Smooth muscle cell (in vitro differentiated cells): ENCODE results near the gene CPLX3. TPM values are rescaled to one million over a fixed set of nuclear protein-coding genes. Genes with fewer than 3 reads are reported as not detected.

ENCODE experiments used
- DNase-seq: peaks from one replicate; lab custom pipeline; 2025; ENCODE audit not compliant: unreplicated experiment; lab: John Stamatoyannopoulos, UW
- H2AFZ ChIP-seq: fragments of 200-600 bp; sonication (generic); 2 replicates; pipeline ENCODE4 v1.6.0; 2016; ENCODE audit warnings: antibody characterized with exemption, low read depth, mild to moderate bottlenecking
- H3F3A ChIP-seq: fragments of 200-600 bp; sonication (generic); 2 replicates; pipeline ENCODE4 v1.6.0; 2017; ENCODE audit warnings: antibody characterized with exemption, low read depth
- H3K27ac ChIP-seq: fragments of 200-600 bp; sonication (generic); 2 replicates; pipeline ENCODE4 v1.5.1; 2016; ENCODE audit warnings: low read depth, mild to moderate bottlenecking
- H3K27me3 ChIP-seq: fragments of 200-600 bp; sonication (generic); 2 replicates; pipeline ENCODE4 v1.6.1; 2016; ENCODE audit warnings: low read depth, mild to moderate bottlenecking
- H3K36me3 ChIP-seq: fragments of 200-600 bp; sonication (generic); 2 replicates; pipeline ENCODE4 v1.5.1; 2016; ENCODE audit warnings: low read depth
- H3K4me1 ChIP-seq: fragments of 200-600 bp; sonication (generic); 2 replicates; pipeline ENCODE4 v1.5.1; 2016; ENCODE audit warnings: low read depth
- H3K4me2 ChIP-seq: fragments of 200-600 bp; sonication (generic); 2 replicates; pipeline ENCODE4 v1.6.0; 2016; ENCODE audit warnings: mild to moderate bottlenecking
- H3K4me3 ChIP-seq: fragments of 200-600 bp; sonication (generic); 2 replicates; pipeline ENCODE4 v1.5.1; 2016; ENCODE audit warnings: mild to moderate bottlenecking
- H3K79me2 ChIP-seq: fragments of 200-600 bp; sonication (generic); 2 replicates; pipeline ENCODE4 v1.6.0; 2016; ENCODE audit warnings: low read depth, mild to moderate bottlenecking
- H3K9ac ChIP-seq: fragments of 200-600 bp; sonication (generic); 2 replicates; pipeline ENCODE4 v1.6.0; 2016; ENCODE audit warnings: low read depth
- H3K9me3 ChIP-seq: fragments of 200-600 bp; sonication (generic); replicated peaks from 2 replicates; pipeline ENCODE4 v1.5.1; 2016; ENCODE audit warnings: low read depth
- H4K20me1 ChIP-seq: fragments of 200-600 bp; sonication (generic); 2 replicates; pipeline ENCODE4 v1.6.0; 2016; ENCODE audit warnings: low read depth
- WGBS: methylation state at CpG from one replicate; pipeline ENCODE4 v1.1.7; 2016; ENCODE audit warnings: low lambda C conversion rate; 5-methylcytosine and 5-hydroxymethylcytosine counted together
- polyA plus RNA-seq: library from polyadenylated mRNA; unstranded; fragments of >200 nt; fragmentation: Nextera tagmentation; extraction: Ambion mirVana; gene quantifications from 2 replicates; pipeline ENCODE4 v1.2.1, GENCODE V29; 2016
- total RNA-seq: library from RNA; depleted of rRNA; stranded (reverse); fragments of >200 nt; gene quantifications from 2 replicates; pipeline ENCODE4 v1.2.3, GENCODE V29; 2014
- TF ChIP-seq, protein P1 (sequence below): fragments of 200-600 bp; sonication (generic); IDR thresholded peaks from 2 replicates; pipeline ENCODE4 v1.5.1; 2017; ENCODE audit warnings: borderline replicate concordance, mild to moderate bottlenecking, antibody characterized with exemption; ENCODE audit not compliant: insufficient read depth, poor library complexity, severe bottlenecking

The CPLX3 gene
- total and polyA plus RNA-seq, 2 experiments from 2014 or later, result 0.22 TPM; not detected in 1

DNA sequence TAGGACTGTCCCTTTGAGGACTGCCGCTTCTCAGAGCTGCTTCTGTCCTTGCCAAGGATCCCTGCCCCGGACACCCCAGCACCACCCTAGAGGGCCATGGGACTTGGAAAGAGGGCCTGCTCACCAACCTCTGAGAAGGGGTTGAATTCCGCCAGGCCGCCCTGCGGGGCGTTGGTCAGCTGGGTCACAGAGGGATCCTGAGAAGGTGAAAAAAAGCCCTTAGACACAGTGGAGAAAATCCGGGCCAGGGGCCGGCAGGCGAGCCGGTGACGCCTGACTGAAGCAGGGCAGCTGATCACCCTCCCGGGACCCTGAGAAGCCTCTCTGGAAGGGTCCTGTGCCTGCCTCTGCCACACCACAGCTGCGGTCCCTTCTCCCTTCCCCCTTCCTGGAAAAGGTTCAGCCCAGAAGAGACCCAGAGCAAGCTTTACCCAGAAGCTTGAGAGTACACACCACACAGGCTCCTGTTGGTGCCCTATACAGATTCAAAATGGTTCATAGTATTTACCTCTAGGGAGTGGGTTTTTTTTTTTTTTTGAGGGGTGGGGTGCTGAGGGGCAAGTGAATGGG is 28.1 kb downstream of the CPLX3 start:
- H3K4me2 ChIP-seq, result no peak overlapping the region
- TF ChIP-seq, protein P1, sequence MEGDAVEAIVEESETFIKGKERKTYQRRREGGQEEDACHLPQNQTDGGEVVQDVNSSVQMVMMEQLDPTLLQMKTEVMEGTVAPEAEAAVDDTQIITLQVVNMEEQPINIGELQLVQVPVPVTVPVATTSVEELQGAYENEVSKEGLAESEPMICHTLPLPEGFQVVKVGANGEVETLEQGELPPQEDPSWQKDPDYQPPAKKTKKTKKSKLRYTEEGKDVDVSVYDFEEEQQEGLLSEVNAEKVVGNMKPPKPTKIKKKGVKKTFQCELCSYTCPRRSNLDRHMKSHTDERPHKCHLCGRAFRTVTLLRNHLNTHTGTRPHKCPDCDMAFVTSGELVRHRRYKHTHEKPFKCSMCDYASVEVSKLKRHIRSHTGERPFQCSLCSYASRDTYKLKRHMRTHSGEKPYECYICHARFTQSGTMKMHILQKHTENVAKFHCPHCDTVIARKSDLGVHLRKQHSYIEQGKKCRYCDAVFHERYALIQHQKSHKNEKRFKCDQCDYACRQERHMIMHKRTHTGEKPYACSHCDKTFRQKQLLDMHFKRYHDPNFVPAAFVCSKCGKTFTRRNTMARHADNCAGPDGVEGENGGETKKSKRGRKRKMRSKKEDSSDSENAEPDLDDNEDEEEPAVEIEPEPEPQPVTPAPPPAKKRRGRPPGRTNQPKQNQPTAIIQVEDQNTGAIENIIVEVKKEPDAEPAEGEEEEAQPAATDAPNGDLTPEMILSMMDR, result no peak
- no peaks in the 10 kb centered on the region for H3F3A ChIP-seq
- H3K27me3 ChIP-seq, result no peaks in the 10 kb centered on the region
- no peaks in the 10 kb centered on the region for H3K4me1 ChIP-seq
- DNase-seq, result no peak
- no peak overlapping the region for H3K27ac ChIP-seq
- H2AFZ ChIP-seq, result no peak overlapping the region
- H4K20me1 ChIP-seq, result peaks cover 53% of the 10 kb centered on the region
- no peaks in the 10 kb centered on the region for H3K9me3 ChIP-seq
- peaks cover 11% of the 10 kb centered on the region for H3K79me2 ChIP-seq
- no peak overlapping the region for H3K4me3 ChIP-seq
- H3K9ac ChIP-seq, result no peak overlapping the region
- 97% methylated on average over 13 of the region's 13 CpGs for WGBS
- no peaks in the 10 kb centered on the region for H3K36me3 ChIP-seq

DNA sequence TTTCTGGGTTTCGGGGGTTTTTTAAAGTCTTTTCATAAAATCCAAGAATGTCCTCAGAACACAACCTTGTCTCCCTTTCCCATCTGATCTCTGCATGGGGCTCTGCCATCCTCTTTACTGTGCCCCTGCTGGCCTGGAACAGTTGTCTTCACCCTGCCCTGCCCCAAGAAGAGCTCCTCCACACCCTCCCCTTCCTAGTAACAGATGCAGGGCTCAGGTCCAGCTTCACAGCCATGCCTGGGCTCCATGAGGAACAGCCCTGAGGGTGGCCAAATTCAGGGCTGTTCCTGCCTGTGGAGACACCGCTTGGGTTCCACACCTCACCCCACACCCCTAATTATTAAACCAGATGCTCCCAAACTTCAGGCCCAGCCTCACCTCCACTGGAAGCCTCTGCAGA is 29.4 kb downstream of the CPLX3 start:
- WGBS, result 95% methylated on average over 2 of the region's 2 CpGs
- Histone ChIP-seq H3K4me1 (no peaks in the 10 kb centered on the region), H3K9ac (no peak overlapping the region), H3K9me3 (no peaks in the 10 kb centered on the region), H3K36me3 (no peaks in the 10 kb centered on the region), H3K27me3 (no peaks in the 10 kb centered on the region), H3K27ac (no peak overlapping the region), H4K20me1 (peaks cover 64% of the 10 kb centered on the region), H2AFZ (no peak overlapping the region), H3K4me3 (no peak overlapping the region), H3K79me2 (peaks cover 23% of the 10 kb centered on the region), H3K4me2 (no peak overlapping the region), H3F3A (no peaks in the 10 kb centered on the region)
- no peak for DNase-seq
- TF ChIP-seq, protein P1, result no peak

DNA sequence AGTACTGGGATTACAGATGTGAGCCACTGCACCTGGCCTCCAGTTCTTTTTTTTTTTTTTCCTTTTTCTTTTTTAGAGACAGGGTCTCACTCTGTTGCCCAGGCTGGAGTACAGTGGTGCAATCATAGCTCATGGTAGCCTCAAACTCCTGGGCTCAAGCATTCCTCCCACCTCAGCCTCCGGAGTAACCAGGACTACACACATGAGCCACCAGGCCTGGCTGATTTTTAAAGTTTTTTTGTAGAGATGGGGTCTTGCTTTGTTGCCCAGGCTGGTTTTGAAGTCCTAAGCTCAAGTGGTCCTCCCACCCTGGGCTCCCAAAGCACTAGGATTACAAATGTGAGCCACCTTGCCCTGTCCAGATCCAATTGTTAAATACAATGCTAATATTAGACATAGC is 30.1 kb downstream of the CPLX3 start:
- H2AFZ ChIP-seq, result no peak overlapping the region
- no peak overlapping the region for H3K27ac ChIP-seq
- H4K20me1 ChIP-seq, result peaks cover 71% of the 10 kb centered on the region
- H3K9me3 ChIP-seq, result no peaks in the 10 kb centered on the region
- no peak overlapping the region for H3K4me3 ChIP-seq
- H3K4me2 ChIP-seq, result no peak overlapping the region
- H3K27me3 ChIP-seq, result no peaks in the 10 kb centered on the region
- no peak overlapping the region for H3K9ac ChIP-seq
- H3K79me2 ChIP-seq, result peaks cover 29% of the 10 kb centered on the region
- H3K36me3 ChIP-seq, result no peaks in the 10 kb centered on the region
- 95% methylated on average over 1 of the region's 1 CpG for WGBS
- no peak for DNase-seq
- TF ChIP-seq, protein P1, result no peak
- H3F3A ChIP-seq, result no peaks in the 10 kb centered on the region
- H3K4me1 ChIP-seq, result no peaks in the 10 kb centered on the region

DNA sequence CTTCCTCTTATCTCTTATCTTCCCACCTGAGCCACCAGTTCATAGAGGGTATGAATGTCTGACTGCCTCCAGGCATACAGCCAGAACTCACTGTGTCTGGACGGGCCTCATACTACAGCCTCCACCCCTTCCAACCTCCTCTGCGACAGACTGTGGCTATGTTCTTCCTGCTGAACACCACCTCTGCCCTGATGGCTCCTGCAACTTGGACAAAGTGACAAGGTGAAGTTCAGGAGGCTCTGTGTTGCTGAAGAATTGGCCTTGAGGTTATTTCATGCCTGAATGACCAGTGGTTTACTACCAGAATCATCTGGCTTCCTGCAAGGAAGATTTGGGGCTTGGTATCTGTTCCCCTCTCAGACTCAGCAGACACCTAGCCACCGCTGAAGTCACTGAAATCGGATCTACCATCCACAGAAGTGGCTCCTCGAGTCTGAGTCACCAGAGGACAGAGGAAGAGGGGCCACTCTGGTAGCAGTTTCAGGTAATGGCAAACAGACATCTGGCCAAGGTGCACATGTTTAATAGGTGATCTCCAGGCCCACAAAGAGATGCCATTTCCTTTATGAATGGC is 30.7 kb downstream of the CPLX3 start:
- 69% methylated on average over 5 of the region's 5 CpGs for WGBS
- Histone ChIP-seq H3F3A (no peaks in the 10 kb centered on the region), H3K27ac (no peak overlapping the region), H3K36me3 (no peaks in the 10 kb centered on the region), H3K27me3 (no peaks in the 10 kb centered on the region), H3K4me1 (no peaks in the 10 kb centered on the region), H3K4me2 (no peak overlapping the region), H2AFZ (no peak overlapping the region), H4K20me1 (peaks cover 72% of the 10 kb centered on the region), H3K79me2 (peaks cover 29% of the 10 kb centered on the region), H3K4me3 (no peak overlapping the region), H3K9ac (no peak overlapping the region), H3K9me3 (no peaks in the 10 kb centered on the region)
- TF ChIP-seq, protein P1, result no peak
- no peak for DNase-seq
